GM18519 (cell line): ENCODE data around the gene ZNF483.
"Not testable (repeated sequence)": the region's sequence is repeated elsewhere in the genome, so short reads cannot be mapped to it uniquely, and the experiment has no call there.

Experiments
- ATAC-seq: cut with Tn5 transposase; IDR thresholded peaks from one replicate; pipeline ENCODE4 v1.9.1; 2021; ENCODE audit warnings: mild to moderate bottlenecking, moderate library complexity; ENCODE audit not compliant: unreplicated experiment, low FRiP score

Gene ZNF483

DNA sequence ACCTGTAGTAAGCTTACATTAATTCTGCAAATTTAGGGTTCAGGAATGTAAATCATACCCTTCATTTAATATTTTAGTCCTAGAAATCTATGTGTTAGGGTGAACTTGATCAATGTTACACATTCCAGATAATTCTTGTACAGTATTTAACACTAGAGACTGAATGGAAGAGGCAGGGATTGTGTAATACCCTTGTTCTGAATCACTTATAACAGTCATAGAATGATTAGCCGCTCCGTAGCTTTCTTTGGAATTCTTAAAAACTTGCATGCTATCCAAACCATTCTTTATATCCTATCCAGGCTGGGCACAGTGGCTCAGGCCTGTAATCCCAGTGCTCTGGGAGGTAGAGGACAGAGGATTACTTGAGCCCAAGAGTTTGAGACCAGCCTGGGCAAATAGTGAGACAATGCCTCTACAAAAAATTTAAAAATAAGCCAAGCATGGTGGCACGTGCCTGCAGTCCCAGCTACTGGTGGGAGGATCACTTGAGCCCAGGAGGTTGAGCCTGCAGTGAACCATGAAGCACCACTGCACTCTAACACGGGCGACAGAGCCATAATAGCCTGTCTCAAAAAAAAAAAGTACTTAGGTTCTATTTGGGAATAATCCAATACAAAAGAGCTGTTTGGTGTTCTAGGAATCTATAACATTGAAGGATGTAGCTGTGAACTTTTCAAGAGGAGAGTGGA lies 8.3 kb downstream of the ZNF483 start:
- no peak for ATAC-seq

GRCh38 chr9:111542497-111543254 lies 17.7 kb downstream of the ZNF483 start:
- no peak for ATAC-seq

GRCh38 chr9:111548623-111549022 lies 23.6 kb downstream of the ZNF483 start:
- ATAC-seq, result no peak

DNA sequence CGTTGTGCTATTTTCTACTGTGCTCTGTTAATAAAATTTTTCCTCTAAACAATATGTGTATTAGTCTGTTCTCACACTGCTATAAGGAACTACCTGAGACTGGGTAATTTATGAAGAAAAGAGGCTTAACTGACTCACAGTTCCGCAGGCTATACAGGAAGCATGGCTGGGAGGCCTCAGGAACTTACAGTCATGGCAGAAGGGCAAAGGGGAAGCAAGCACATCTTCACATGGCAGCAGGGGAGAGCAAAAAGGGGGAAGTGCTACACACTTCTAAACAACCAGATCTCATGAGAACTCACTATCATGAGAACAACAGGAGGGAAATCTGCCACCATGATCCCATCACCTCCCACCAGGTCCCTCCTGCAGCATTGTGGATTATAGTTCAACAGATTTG lies 30.4 kb downstream of the ZNF483 start:
- not testable (repeated sequence) for ATAC-seq

DNA sequence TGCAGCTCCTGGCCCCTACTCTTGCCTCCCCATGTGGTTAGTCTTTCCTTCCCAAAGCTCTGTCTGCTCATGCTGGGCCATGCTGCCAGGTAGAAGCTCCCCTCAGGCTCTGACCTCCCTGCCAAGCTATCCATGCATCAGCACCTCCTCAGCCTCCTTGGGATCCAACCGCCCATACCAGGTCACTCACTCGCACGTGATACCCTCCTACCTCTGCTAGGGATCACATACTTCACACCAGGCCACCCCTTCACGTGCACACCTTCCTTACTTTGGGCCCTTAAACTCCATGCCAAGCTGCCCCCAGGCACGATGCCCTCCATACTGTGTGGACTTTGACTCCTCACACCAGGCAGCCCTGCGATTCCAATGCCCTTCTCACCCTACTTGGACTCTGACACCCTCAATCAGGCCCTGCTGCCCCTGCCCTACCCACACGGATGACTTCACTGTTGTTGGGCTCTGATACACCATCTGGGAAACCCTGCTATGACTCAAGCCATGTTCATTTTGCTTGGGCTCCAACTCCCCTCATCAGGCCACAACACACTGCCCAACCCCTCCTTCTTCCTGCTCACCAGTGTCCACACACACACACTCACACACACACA lies 34.1 kb downstream of the ZNF483 start:
- ATAC-seq, result no peak

- ATAC-seq, result no peak
These were observed 36.3 kb downstream of the ZNF483 start for GRCh38 chr9:111561165-111561719.

- ATAC-seq, result no peak
These were observed 41.3 kb downstream of the ZNF483 start for GRCh38 chr9:111566234-111566633.

- not testable (repeated sequence) for ATAC-seq
These were observed 43.1 kb downstream of the ZNF483 start for GRCh38 chr9:111568127-111568526.

DNA sequence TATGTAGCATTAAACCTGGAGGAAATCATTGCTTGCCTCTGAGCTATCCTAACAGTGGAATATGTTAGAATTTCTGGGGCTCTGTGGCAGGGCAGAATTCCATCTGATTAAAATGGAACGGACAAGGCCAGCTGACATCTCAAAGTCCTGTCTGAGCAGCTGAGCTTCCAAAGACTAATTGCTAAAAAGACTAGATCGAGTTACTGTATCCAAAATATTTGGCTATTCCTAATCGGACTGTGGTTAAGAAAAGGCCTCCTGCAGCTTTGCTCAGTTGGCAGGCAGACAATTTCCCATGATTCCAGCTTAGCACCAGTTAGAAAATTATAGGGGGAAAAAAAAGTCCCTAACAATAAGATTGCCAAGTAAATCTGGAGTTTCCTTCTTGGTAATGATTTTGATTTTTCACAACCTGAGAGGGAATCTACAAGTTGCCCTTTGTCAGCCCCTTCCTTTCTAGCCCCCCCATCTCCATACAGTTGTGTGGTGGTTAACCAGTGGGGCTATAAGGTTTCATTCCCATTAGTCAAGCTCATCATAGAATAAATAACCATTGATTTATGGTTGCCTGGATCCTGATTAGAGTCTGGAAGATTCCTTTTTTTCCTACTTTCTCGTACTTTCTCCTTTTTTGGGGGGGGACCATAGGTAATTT lies 48.1 kb downstream of the ZNF483 start:
- no peak for ATAC-seq

DNA sequence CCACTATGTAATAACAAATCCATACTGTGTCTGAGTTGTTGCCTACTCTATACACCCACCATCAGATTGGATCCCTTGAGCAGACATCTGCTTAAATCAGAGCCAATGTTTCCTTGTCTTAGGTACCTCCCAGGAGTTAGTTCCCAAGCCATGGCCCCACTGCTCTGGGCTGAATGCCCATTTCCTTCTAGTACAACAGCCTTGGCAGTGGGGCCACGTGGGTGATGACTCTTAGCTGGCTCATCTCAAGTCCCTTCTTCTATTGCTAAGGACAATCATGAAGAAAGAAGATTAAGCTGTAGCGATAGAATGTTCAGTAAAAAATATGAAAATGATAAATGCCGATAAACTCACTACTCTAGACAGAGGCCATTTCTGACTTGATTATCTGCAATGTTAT lies 57.9 kb downstream of the ZNF483 start:
- ATAC-seq, result no peak

DNA sequence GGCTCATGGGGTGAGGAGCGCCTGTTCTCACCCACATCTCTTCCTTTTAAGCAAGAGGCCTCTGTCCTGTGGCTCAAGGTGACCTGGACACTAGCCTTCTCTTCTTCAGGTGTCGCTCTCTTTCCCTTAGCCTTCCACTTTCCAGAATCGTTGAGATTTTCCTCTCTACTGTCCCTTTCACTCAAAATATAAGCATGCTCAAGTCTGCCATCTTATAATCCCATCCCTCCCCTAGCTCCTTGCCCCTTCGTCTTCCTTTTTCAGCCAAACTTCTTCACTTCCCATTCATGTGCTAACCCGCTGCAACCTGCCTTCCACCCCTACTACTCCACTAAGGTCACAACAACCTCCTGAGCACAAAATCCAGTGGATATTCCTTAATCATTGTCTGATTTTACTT lies 61.4 kb downstream of the ZNF483 start:
- ATAC-seq, result no peak

GRCh38 chr9:111588846-111589245 lies 63.9 kb downstream of the ZNF483 start:
- ATAC-seq, result no peak

GRCh38 chr9:111597852-111598732 lies 73.1 kb downstream of the ZNF483 start:
- no peak for ATAC-seq

GRCh38 chr9:111598733-111599091 lies 73.7 kb downstream of the ZNF483 start:
- ATAC-seq, result no peak

- ATAC-seq, result no peak
These were observed 74.3 kb downstream of the ZNF483 start, which contains the start of gene PTGR1 for GRCh38 chr9:111599092-111599954. TSS of gene PTGR1 (minus strand) at chr9:111599647. CDS start at chr9:111597422, 2,225 bp downstream.

GRCh38 chr9:111599955-111600343 lies 75.0 kb downstream of the ZNF483 start:
- no peak for ATAC-seq

- ATAC-seq, result no peak
These were observed 76.4 kb downstream of the ZNF483 start for GRCh38 chr9:111601237-111602018.

GRCh38 chr9:111603041-111603440 lies 78.1 kb downstream of the ZNF483 start:
- ATAC-seq, result no peak
